HEK293 (cell line): Measurements from ENCODE around the gene CAMKMT.

ENCODE experiments used
- CTCF ChIA-PET: fragments of 350-600 bp; formaldehyde crosslinking; extraction: SDS; loops from one replicate; lab custom pipeline; 2021; ENCODE audit warnings: antibody characterized with exemption; lab: Yijun Ruan, JAX
- POLR2A ChIA-PET: fragments of 300-600 bp; formaldehyde crosslinking; extraction: SDS; loops from one replicate; lab custom pipeline; 2020; ENCODE audit warnings: antibody characterized with exemption, inconsistent platforms; lab: Yijun Ruan, JAX
- H3K27ac ChIP-seq: fragments of 200-500 bp; sonication (Bioruptor generic); 2 replicates; pipeline ENCODE4 v1.5.1; 2014; ENCODE audit warnings: low read depth, low read length, control low read depth, inconsistent platforms; ENCODE audit errors: extremely low read depth
- H3K36me3 ChIP-seq, 2 experiments: fragments of 200-500 bp in 1 of 2; sonication (Bioruptor generic) in 1 of 2; 1 replicate in 1 of 2; 2 replicates in 1 of 2; pipeline ENCODE4 v1.5.1; 2014 to 2017; ENCODE audit warnings: inconsistent platforms in 2 of 2, low read length in 2 of 2; ENCODE audit not compliant: control insufficient read depth in 2 of 2, insufficient read depth in 1 of 2
- H3K4me1 ChIP-seq: fragments of 200-500 bp; sonication (Bioruptor generic); 2 replicates; pipeline ENCODE4 v1.5.1; 2014; ENCODE audit warnings: mild to moderate bottlenecking, low read length, inconsistent platforms; ENCODE audit not compliant: control insufficient read depth, insufficient read depth
- H3K4me3 ChIP-seq: 2 replicates; pipeline ENCODE4 v1.5.1; 2011; ENCODE audit warnings: low read depth, mild to moderate bottlenecking, control low read depth, low read length, moderate library complexity
- H3K9me3 ChIP-seq: fragments of 200-500 bp; sonication (Bioruptor generic); 2 replicates; pipeline ENCODE4 v1.5.1; 2014; ENCODE audit warnings: low read depth, low read length, inconsistent platforms; ENCODE audit not compliant: control insufficient read depth, insufficient read depth
- BCL11B ChIP-seq: fragments of 450-650 bp; formaldehyde crosslinking; IDR thresholded peaks from 2 replicates; pipeline ENCODE4 v1.5.1; 2016; ENCODE audit warnings: low read depth, missing biosample characterization, missing genetic modification characterization
- GLI4 ChIP-seq: fragments of 450-650 bp; formaldehyde crosslinking; IDR thresholded peaks from 2 replicates; pipeline ENCODE4 v1.5.1; 2016; ENCODE audit warnings: missing biosample characterization, missing genetic modification characterization
- GLIS2 ChIP-seq: fragments of 450-650 bp; formaldehyde crosslinking; IDR thresholded peaks from 2 replicates; pipeline ENCODE4 v1.5.1; 2016; ENCODE audit warnings: missing biosample characterization, missing genetic modification characterization
- IKZF3 ChIP-seq: fragments of 450-650 bp; IDR thresholded peaks from 2 replicates; pipeline ENCODE4 v1.5.0; 2018; ENCODE audit warnings: missing biosample characterization, mild to moderate bottlenecking, missing genetic modification characterization, moderate library complexity
- KLF1 ChIP-seq: fragments of 450-650 bp; formaldehyde crosslinking; IDR thresholded peaks from 2 replicates; pipeline ENCODE4 v1.5.1; 2016; ENCODE audit warnings: missing biosample characterization, missing genetic modification characterization
- KLF17 ChIP-seq: fragments of 450-650 bp; formaldehyde crosslinking; IDR thresholded peaks from 2 replicates; pipeline ENCODE4 v1.5.1; 2016; ENCODE audit warnings: missing biosample characterization, missing genetic modification characterization
- PRDM6 ChIP-seq: fragments of 450-650 bp; formaldehyde crosslinking; IDR thresholded peaks from 2 replicates; pipeline ENCODE4 v1.5.1; 2017; ENCODE audit warnings: missing biosample characterization, missing genetic modification characterization
- SP2 ChIP-seq: fragments of 450-650 bp; formaldehyde crosslinking; IDR thresholded peaks from 2 replicates; pipeline ENCODE4 v1.5.1; 2016; ENCODE audit warnings: missing biosample characterization, missing genetic modification characterization
- WT1 ChIP-seq: fragments of 450-650 bp; formaldehyde crosslinking; IDR thresholded peaks from 2 replicates; pipeline ENCODE4 v1.5.1; 2016; ENCODE audit warnings: missing biosample characterization, missing genetic modification characterization
- ZFP69B ChIP-seq: fragments of 450-650 bp; formaldehyde crosslinking; IDR thresholded peaks from 2 replicates; pipeline ENCODE4 v1.5.1; 2016; ENCODE audit warnings: missing biosample characterization, missing genetic modification characterization
- ZNF157 ChIP-seq: fragments of 450-650 bp; formaldehyde crosslinking; IDR thresholded peaks from 2 replicates; pipeline ENCODE4 v1.5.1; 2016; ENCODE audit warnings: missing biosample characterization, missing genetic modification characterization
- ZNF16 ChIP-seq: fragments of 450-650 bp; formaldehyde crosslinking; IDR thresholded peaks from 2 replicates; pipeline ENCODE4 v1.5.1; 2016; ENCODE audit warnings: low read depth, missing biosample characterization, missing genetic modification characterization
- ZNF18 ChIP-seq: fragments of 450-650 bp; formaldehyde crosslinking; IDR thresholded peaks from 2 replicates; pipeline ENCODE4 v1.5.1; 2016; ENCODE audit warnings: missing biosample characterization, missing genetic modification characterization
- ZNF223 ChIP-seq: fragments of 450-650 bp; formaldehyde crosslinking; IDR thresholded peaks from 2 replicates; pipeline ENCODE4 v1.5.1; 2016; ENCODE audit warnings: missing biosample characterization, missing genetic modification characterization
- ZNF280D ChIP-seq: fragments of 450-650 bp; formaldehyde crosslinking; IDR thresholded peaks from 2 replicates; pipeline ENCODE4 v1.5.1; 2016; ENCODE audit warnings: missing biosample characterization, missing genetic modification characterization
- ZNF354C ChIP-seq: fragments of 450-650 bp; formaldehyde crosslinking; IDR thresholded peaks from 2 replicates; pipeline ENCODE4 v1.5.1; 2016; ENCODE audit warnings: missing biosample characterization, missing genetic modification characterization, low read depth, borderline replicate concordance
- ZNF433 ChIP-seq: fragments of 450-650 bp; formaldehyde crosslinking; IDR thresholded peaks from 2 replicates; pipeline ENCODE4 v1.5.1; 2016; ENCODE audit warnings: missing biosample characterization, missing genetic modification characterization, low read depth
- ZNF707 ChIP-seq: fragments of 450-650 bp; formaldehyde crosslinking; IDR thresholded peaks from 2 replicates; pipeline ENCODE4 v1.5.1; 2016; ENCODE audit warnings: missing biosample characterization, missing genetic modification characterization
- ZNF777 ChIP-seq: fragments of 450-650 bp; formaldehyde crosslinking; IDR thresholded peaks from 2 replicates; pipeline ENCODE4 v1.5.1; 2017; ENCODE audit warnings: missing biosample characterization, missing genetic modification characterization, borderline replicate concordance
- ZSCAN5A ChIP-seq: fragments of 450-650 bp; formaldehyde crosslinking; IDR thresholded peaks from 2 replicates; pipeline ENCODE4 v1.5.1; 2016; ENCODE audit warnings: missing biosample characterization, missing genetic modification characterization

CAMKMT gene

GRCh38 chr2:44805401-44806235 is 443.9 kb downstream of the CAMKMT start:
- ChIA-PET POLR2A (no interaction called here), CTCF (interaction anchor here (0.6 to 0.7 kb wide), 2 partner anchors 272 to 1870 kb away, joined by 3 read pairs; no protein-coding TSS in a partner anchor)
- Histone ChIP-seq H3K4me1 (no peaks in the 10 kb centered on the region), H3K36me3 (no peaks in the 10 kb centered on the region), H3K9me3 (no peaks in the 10 kb centered on the region), H3K27ac (no peak overlapping the region), H3K4me3 (no peak overlapping the region)
- TF ChIP-seq BCL11B (tag by site-specific recombination) (no peak), ZNF157 (tag by site-specific recombination) (no peak), ZFP69B (no peak), ZNF433 (tag by site-specific recombination) (no peak), GLI4 (no peak), ZNF280D (tag by site-specific recombination) (no peak), ZNF16 (tag by site-specific recombination) (no peak)

- H3K27ac ChIP-seq: no peak overlapping the region
- no peaks in the 10 kb centered on the region for H3K36me3 ChIP-seq
- H3K4me1 ChIP-seq: no peaks in the 10 kb centered on the region
- TF ChIP-seq ZNF223 (tag by site-specific recombination): no peak
- ChIA-PET CTCF (no interaction called here), POLR2A (no interaction called here)
- no peak overlapping the region for H3K4me3 ChIP-seq
- no peaks in the 10 kb centered on the region for H3K9me3 ChIP-seq
Measured at GRCh38 chr2:44807201-44808025, 445.7 kb downstream of the CAMKMT start.

GRCh38 chr2:44810892-44811530 is 449.3 kb downstream of the CAMKMT start:
- CTCF ChIA-PET: no interaction called here
- no peak overlapping the region for H3K4me3 ChIP-seq
- no peaks in the 10 kb centered on the region for H3K9me3 ChIP-seq
- H3K4me1 ChIP-seq: no peaks in the 10 kb centered on the region
- H3K27ac ChIP-seq: no peak overlapping the region
- no peaks in the 10 kb centered on the region for H3K36me3 ChIP-seq
- POLR2A ChIA-PET: no interaction called here
- TF ChIP-seq KLF17 (tag by site-specific recombination): no peak
- TF ChIP-seq ZNF354C (tag by site-specific recombination): no peak
- no peak for TF ChIP-seq GLIS2 (tag by site-specific recombination)
- TF ChIP-seq ZSCAN5A (tag by site-specific recombination): no peak
- no peak for TF ChIP-seq ZNF18 (tag by site-specific recombination)
- TF ChIP-seq WT1 (tag by site-specific recombination): no peak
- no peak for TF ChIP-seq SP2 (tag by site-specific recombination)
- TF ChIP-seq PRDM6 (tag by site-specific recombination): no peak
- no peak for TF ChIP-seq ZNF777
- no peak for TF ChIP-seq IKZF3
- no peak for TF ChIP-seq KLF1 (tag by site-specific recombination)
- TF ChIP-seq ZNF707 (tag by site-specific recombination): no peak
- TF ChIP-seq, all 188 proteins: peak for 0
